Esophagus muscularis mucosa (tissue), 4 donors: ENCODE data around the gene PTRH2. TPM values are rescaled to one million over a fixed set of nuclear protein-coding genes. Genes with fewer than 3 reads are reported as not detected.

ENCODE experiments used
- DNase-seq: peaks from one replicate; pipeline ENCODE4 v3.0.0-alpha.2; 2017; ENCODE audit errors: extremely low spot score
- H3K27ac ChIP-seq, 4 donors: fragments of 200-600 bp; sonication (generic); replicated peaks in 1 of 4; 1 replicate in 3 of 4; 2 replicates in 1 of 4; pipeline ENCODE4 v1.5.1; 2016 to 2019; ENCODE audit warnings: mild to moderate bottlenecking in 1 of 4
- H3K27me3 ChIP-seq, 4 donors: fragments of 200-600 bp; sonication (generic); one replicate each; pipeline versions ENCODE4 v1.5.1 to v1.6.0; 2016 to 2019
- H3K36me3 ChIP-seq, 4 donors: fragments of 200-600 bp; sonication (generic); one replicate each; pipeline ENCODE4 v1.5.1; 2016 to 2019
- H3K4me1 ChIP-seq, 4 donors: fragments of 200-600 bp; sonication (generic); one replicate each; pipeline ENCODE4 v1.5.1; 2016 to 2019
- H3K4me3 ChIP-seq, 4 donors: fragments of 200-600 bp; sonication (generic); 1 replicate in 2 of 4; 2 replicates in 2 of 4; pipeline ENCODE4 v1.5.1; 2016 to 2019; ENCODE audit warnings: mild to moderate bottlenecking in 4 of 4, moderate library complexity in 1 of 4
- H3K9me3 ChIP-seq, 4 donors: fragments of 200-600 bp; sonication (generic); 1 replicate in 3 of 4; 2 replicates in 1 of 4; pipeline ENCODE4 v1.5.1; 2016 to 2019
- EP300 ChIP-seq: sonication (generic); formaldehyde crosslinking; IDR thresholded peaks from one replicate; pipeline ENCODE4 v1.6.1; 2017; ENCODE audit warnings: antibody characterized with exemption
- POLR2A ChIP-seq: fragments of 450-650 bp; IDR thresholded peaks from one replicate; pipeline ENCODE4 v1.6.1; 2017; ENCODE audit warnings: antibody characterized with exemption, moderate library complexity, mild to moderate bottlenecking, low read depth
- POLR2AphosphoS5 ChIP-seq, 2 donors: sonication (generic); formaldehyde crosslinking; IDR thresholded peaks; one replicate each; pipeline ENCODE4 v1.6.1; 2017; ENCODE audit warnings: antibody characterized with exemption in 2 of 2
- WGBS: methylation state at CpG from one replicate; pipeline ENCODE4 v1.1.5; 2018; 5-methylcytosine and 5-hydroxymethylcytosine counted together
- intact Hi-C: fragments of 100-400 bp; cut with DNase I; formaldehyde crosslinking; loops from one replicate; pipeline ENCODE4 v1.15.1; 2023
- total RNA-seq, 4 donors: library from RNA; depleted of rRNA; stranded (reverse); fragments of >200 nt; gene quantifications; one replicate each; pipeline versions ENCODE4 v1.1.0 to v1.2.1, GENCODE V29; 2016
- TF ChIP-seq, protein P1 (sequence below), 3 experiments: fragments of 200-600 bp in 2 of 3; fragments of 450-650 bp in 1 of 3; sonication (generic) in 2 of 3; IDR thresholded peaks; one replicate each; pipeline ENCODE4 v1.5.1; 2017 to 2019; ENCODE audit warnings: antibody characterized with exemption in 3 of 3, mild to moderate bottlenecking in 2 of 3, moderate library complexity in 1 of 3

PTRH2 gene
- total RNA-seq, 4 donors from 2014 or later, result 11.4 to 31.1 (median 15.2) TPM

DNA sequence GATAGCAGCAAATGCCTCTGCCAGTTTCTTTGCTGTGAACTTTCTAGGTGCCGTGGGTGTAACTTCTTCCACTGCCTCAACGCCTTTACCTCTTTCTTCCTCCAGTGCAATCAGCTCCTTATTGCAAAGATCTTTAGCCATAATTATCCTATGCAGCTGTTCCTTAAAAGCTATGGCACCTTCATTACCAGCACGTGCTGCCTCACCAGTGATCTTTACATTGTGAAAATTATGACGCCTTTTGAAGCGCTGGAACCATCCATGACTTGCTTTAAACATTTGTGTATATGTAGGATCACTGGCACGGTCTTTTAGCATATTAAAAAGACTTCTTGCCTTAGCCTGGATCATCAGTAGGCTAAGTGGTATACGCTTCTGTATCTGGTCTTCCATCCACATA lies 8.0 kb downstream of the PTRH2 start:
- H3K27ac ChIP-seq, result no peak overlapping the region
- no peaks in the 10 kb centered on the region for H3K9me3 ChIP-seq
- H3K4me3 ChIP-seq, result no peak overlapping the region
- WGBS, result 95% methylated on average over 7 of the region's 7 CpGs
- intact Hi-C loops, result no loop called here
- no peak for DNase-seq
- H3K4me1 ChIP-seq, result peaks cover 0 to 9% (median 4%) of the 10 kb centered on the region in 4 donors
- H3K27me3 ChIP-seq, result no peaks in the 10 kb centered on the region
- peaks cover 25 to 68% (median 56%) of the 10 kb centered on the region in 4 donors for H3K36me3 ChIP-seq
- TF ChIP-seq EP300 (no peak), POLR2AphosphoS5 (IDR thresholded peaks at IDR 0.05) (no peak), POLR2A (no peak)
- TF ChIP-seq, protein P1, sequence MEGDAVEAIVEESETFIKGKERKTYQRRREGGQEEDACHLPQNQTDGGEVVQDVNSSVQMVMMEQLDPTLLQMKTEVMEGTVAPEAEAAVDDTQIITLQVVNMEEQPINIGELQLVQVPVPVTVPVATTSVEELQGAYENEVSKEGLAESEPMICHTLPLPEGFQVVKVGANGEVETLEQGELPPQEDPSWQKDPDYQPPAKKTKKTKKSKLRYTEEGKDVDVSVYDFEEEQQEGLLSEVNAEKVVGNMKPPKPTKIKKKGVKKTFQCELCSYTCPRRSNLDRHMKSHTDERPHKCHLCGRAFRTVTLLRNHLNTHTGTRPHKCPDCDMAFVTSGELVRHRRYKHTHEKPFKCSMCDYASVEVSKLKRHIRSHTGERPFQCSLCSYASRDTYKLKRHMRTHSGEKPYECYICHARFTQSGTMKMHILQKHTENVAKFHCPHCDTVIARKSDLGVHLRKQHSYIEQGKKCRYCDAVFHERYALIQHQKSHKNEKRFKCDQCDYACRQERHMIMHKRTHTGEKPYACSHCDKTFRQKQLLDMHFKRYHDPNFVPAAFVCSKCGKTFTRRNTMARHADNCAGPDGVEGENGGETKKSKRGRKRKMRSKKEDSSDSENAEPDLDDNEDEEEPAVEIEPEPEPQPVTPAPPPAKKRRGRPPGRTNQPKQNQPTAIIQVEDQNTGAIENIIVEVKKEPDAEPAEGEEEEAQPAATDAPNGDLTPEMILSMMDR (IDR thresholded peaks at IDR 0.05), result no peak

DNA sequence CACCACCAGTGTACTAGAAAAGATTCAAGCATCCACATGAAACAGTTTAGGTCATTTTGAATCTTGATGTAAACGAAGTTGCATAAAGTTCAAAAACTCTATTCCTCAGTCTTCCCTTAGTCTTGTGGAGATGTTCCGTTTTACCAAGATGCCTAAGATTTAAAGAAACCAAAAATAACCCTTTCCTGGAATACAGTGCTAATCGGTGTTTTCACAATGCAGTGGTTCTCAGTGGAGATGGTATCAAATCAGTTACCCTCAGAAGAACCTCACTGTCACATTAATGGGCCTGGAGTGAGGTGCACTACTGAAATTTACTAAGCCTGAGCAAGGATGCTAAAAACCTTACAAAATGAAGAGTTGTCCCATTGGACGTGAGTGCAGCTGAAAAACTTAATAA lies 9.1 kb downstream of the PTRH2 start:
- no peak for DNase-seq
- peaks cover 29 to 79% (median 67%) of the 10 kb centered on the region in 4 donors for H3K36me3 ChIP-seq
- H3K4me3 ChIP-seq, result no peak overlapping the region
- TF ChIP-seq, protein P1 (IDR thresholded peaks at IDR 0.05), result no peak
- TF ChIP-seq POLR2AphosphoS5 (IDR thresholded peaks at IDR 0.05) (no peak), POLR2A (no peak), EP300 (no peak)
- H3K4me1 ChIP-seq, result peaks cover 0 to 4% (median 0%) of the 10 kb centered on the region in 4 donors
- H3K27ac ChIP-seq, result no peak overlapping the region
- 77% methylated on average over 4 of the region's 4 CpGs for WGBS
- H3K9me3 ChIP-seq, result no peaks in the 10 kb centered on the region
- intact Hi-C loops, result no loop called here
- H3K27me3 ChIP-seq, result no peaks in the 10 kb centered on the region

DNA sequence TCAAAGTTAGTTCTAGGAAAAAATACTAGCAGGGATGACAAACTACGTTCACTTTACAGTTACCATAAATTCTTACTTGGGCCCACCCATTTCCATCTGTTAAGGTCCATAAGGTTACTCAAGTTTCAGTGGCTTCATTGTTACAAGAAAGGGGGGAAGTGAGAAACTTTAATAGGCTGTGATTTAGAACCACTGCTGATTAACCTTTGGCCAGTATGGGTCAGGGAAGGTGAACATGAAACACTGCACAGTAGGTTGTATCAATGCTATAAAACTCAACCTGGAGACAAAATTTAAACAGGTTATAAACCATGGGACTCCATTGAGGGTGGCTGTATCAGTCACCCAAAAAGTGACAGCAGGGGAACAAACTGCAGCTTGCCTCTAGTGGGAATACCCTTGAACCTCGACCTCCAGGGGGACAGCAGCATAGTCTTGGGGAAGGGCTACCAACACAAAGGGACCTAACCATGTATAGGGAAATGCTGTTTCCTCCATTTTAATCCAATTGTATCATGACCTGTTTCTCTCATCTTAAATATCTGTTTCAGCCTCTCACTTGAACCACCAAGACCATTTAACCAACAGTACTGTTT lies 10.4 kb downstream of the PTRH2 start:
- TF ChIP-seq EP300, result no peak
- TF ChIP-seq, protein P1 (IDR thresholded peaks at IDR 0.05), result no peak
- no peak for TF ChIP-seq POLR2AphosphoS5 (IDR thresholded peaks at IDR 0.05)
- TF ChIP-seq POLR2A, result no peak

DNA sequence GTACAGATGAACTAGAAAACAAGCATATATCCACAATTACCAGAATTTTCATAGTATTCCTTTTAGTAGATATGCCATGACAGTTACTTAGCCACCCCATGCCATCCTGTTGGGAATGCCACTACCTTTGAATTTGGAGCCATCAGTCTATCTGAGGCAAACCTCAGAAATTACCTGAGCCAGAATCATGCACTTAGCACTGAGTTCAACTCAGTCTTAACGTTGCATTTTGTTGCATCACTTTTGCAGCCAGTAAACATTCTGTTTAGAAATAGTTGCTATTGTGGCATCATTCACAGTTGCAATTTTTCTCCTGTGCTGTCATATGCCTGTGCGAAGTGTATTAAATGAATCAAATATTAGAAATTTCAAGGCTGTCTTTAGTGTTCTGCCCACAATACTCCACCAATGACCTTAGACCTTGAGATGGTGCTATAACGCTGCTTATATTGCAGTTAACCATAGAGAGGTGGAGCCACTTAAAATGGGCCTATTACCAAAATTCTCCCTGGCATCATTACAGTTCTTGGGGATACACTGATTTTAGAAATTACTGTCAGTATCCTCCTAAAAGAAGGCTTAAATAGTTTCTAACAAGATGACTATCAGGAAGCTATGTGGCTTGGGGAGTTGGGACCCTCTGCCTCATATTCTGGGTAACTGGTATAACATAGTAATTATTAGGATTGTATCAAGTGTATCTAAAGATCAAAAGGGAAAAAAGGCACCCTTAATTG lies 11.1 kb downstream of the PTRH2 start:
- WGBS, result 81% methylated on average over 3 of the region's 3 CpGs
- H3K27me3 ChIP-seq, result no peaks in the 10 kb centered on the region
- H3K9me3 ChIP-seq, result no peaks in the 10 kb centered on the region
- peaks cover 0 to 4% (median 0%) of the 10 kb centered on the region in 4 donors for H3K4me1 ChIP-seq
- no peak overlapping the region for H3K27ac ChIP-seq
- no peak for DNase-seq
- intact Hi-C loops, result no loop called here
- H3K4me3 ChIP-seq, result no peak overlapping the region
- TF ChIP-seq EP300, result no peak
- peak in 1 of 2 donors; percentile 11 for TF ChIP-seq POLR2AphosphoS5 (IDR thresholded peaks at IDR 0.05)
- TF ChIP-seq, protein P1 (IDR thresholded peaks at IDR 0.05), result no peak
- no peak for TF ChIP-seq POLR2A
- peaks cover 39 to 91% (median 85%) of the 10 kb centered on the region in 4 donors for H3K36me3 ChIP-seq

More for the DNA sequence above, 10.4 kb downstream of the PTRH2 start:
- H3K4me1 ChIP-seq, result peaks cover 0 to 4% (median 0%) of the 10 kb centered on the region in 4 donors
- no peak overlapping the region for H3K27ac ChIP-seq
- whole genome bisulfite sequencing, result 84% methylated on average over 2 of the region's 2 CpGs
- intact Hi-C loops, result no loop called here
- no peak for DNase-seq
- no peak overlapping the region for H3K4me3 ChIP-seq
- H3K27me3 ChIP-seq, result no peaks in the 10 kb centered on the region
- no peaks in the 10 kb centered on the region for H3K9me3 ChIP-seq
- peaks cover 35 to 84% (median 80%) of the 10 kb centered on the region in 4 donors for H3K36me3 ChIP-seq
